HCT116 (cell line): ENCODE measurements around the gene SHC2. TPM values are rescaled to one million over a fixed set of nuclear protein-coding genes. Genes with fewer than 3 reads are reported as not detected.

Source experiments
- ATAC-seq: fragments of 200-7000 bp; cut with Tn5 transposase; 2 replicates; pipeline ENCODE4 v1.9.1; 2020; ENCODE audit warnings: mild to moderate bottlenecking, moderate library complexity
- BruUV-seq: library from RNA; stranded (reverse); fragments of 400-500 nt; replicated peaks from 2 replicates; lab custom pipeline; 2021; lab: Mats Ljungman, UMichigan
- CTCF ChIA-PET: fragments of 300-600 bp; sonication (Branson Sonifier 250); formaldehyde crosslinking; loops from one replicate; lab custom pipeline; 2021; ENCODE audit warnings: antibody characterized with exemption; lab: Charles Lee
- POLR2A ChIA-PET: fragments of 300-600, 350-600 bp; sonication (Branson Sonifier 250); formaldehyde crosslinking; loops from one replicate; lab custom pipeline; 2021; ENCODE audit warnings: antibody characterized with exemption; lab: Charles Lee
- RAD21 ChIA-PET, 2 experiments: fragments of 300-600 bp; sonication (Branson Sonifier 250); formaldehyde crosslinking; loops; one replicate each; lab custom pipeline; 2023; ENCODE audit warnings: low total read pairs in 2 of 2; ENCODE audit not compliant: uncharacterized antibody in 2 of 2, unreplicated experiment in 2 of 2, low non-redundant PET in 1 of 2; lab: Charles Lee
- DNase-seq: peaks from one replicate; pipeline ENCODE4 v3.0.0-alpha.2; 2010; ENCODE audit warnings: low read depth, low spot score
- H2AFZ ChIP-seq: fragments of 200-600 bp; shearing (Covaris generic), sonication (generic); 2 replicates; pipeline ENCODE4 v1.6.1; 2017; ENCODE audit warnings: low read depth, mixed run types, mixed read lengths, antibody characterized with exemption, low read length; ENCODE audit not compliant: poor library complexity, severe bottlenecking
- H3K27ac ChIP-seq: 2 replicates; pipeline ENCODE4 v1.5.1; 2012; ENCODE audit warnings: low read depth, low read length
- H3K27me3 ChIP-seq: fragments of 200-600 bp; sonication (generic); 2 replicates; pipeline ENCODE4 v1.6.1; 2016; ENCODE audit warnings: mixed run types, low read length, mixed read lengths; ENCODE audit not compliant: insufficient read depth
- H3K36me3 ChIP-seq, 2 experiments: fragments of 200-500 bp in 1 of 2; fragments of 200-600 bp in 1 of 2; sonication (Bioruptor generic) in 1 of 2; sonication (generic) in 1 of 2; 2 replicates each; pipeline versions ENCODE4 v1.5.1 to v1.6.1; 2014 to 2016; ENCODE audit warnings: low read length in 2 of 2, inconsistent platforms in 1 of 2, mixed read lengths in 1 of 2, mixed run types in 1 of 2; ENCODE audit not compliant: insufficient read depth in 2 of 2, control insufficient read depth in 1 of 2
- H3K4me1 ChIP-seq, 2 experiments: fragments of 200-600 bp in 1 of 2; sonication (generic) in 1 of 2; 2 replicates each; pipeline versions ENCODE4 v1.5.1 to v1.6.1; 2012 to 2017; ENCODE audit warnings: low read length in 2 of 2, inconsistent platforms in 1 of 2, mild to moderate bottlenecking in 1 of 2, mixed read lengths in 1 of 2, mixed run types in 1 of 2, moderate library complexity in 1 of 2; ENCODE audit not compliant: insufficient read depth in 2 of 2, control insufficient read depth in 1 of 2
- H3K4me2 ChIP-seq: fragments of 200-600 bp; sonication (generic); 2 replicates; pipeline ENCODE4 v1.6.1; 2017; ENCODE audit warnings: mixed run types, low read length, mixed read lengths
- H3K4me3 ChIP-seq, 2 experiments: fragments of 200-600 bp in 1 of 2; sonication (generic) in 1 of 2; replicated peaks in 1 of 2; 2 replicates each; pipeline ENCODE4 v1.5.1; 2011 to 2016; ENCODE audit warnings: low read length in 2 of 2, control low read depth in 1 of 2, low read depth in 1 of 2, mild to moderate bottlenecking in 1 of 2, mixed read lengths in 1 of 2, mixed run types in 1 of 2
- H3K79me2 ChIP-seq: fragments of 200-600 bp; sonication (generic); 2 replicates; pipeline ENCODE4 v1.6.1; 2017; ENCODE audit warnings: mild to moderate bottlenecking, mixed run types, low read length, moderate library complexity, mixed read lengths; ENCODE audit not compliant: insufficient read depth
- H3K9ac ChIP-seq: fragments of 200-600 bp; sonication (generic); 2 replicates; pipeline ENCODE4 v1.6.1; 2016; ENCODE audit warnings: low read length, mixed read lengths
- H3K9me2 ChIP-seq: fragments of 200-600 bp; sonication (generic), shearing (Covaris generic); 2 replicates; pipeline ENCODE4 v1.6.1; 2017; ENCODE audit warnings: mixed run types, mild to moderate bottlenecking, moderate library complexity; ENCODE audit not compliant: insufficient read depth
- H3K9me3 ChIP-seq, 2 experiments: fragments of 200-500 bp in 1 of 2; fragments of 200-600 bp in 1 of 2; sonication (Bioruptor generic) in 1 of 2; sonication (generic) in 1 of 2; 2 replicates each; pipeline ENCODE4 v1.6.1; 2014 to 2017; ENCODE audit warnings: low read length in 2 of 2, mixed read lengths in 2 of 2, inconsistent platforms in 1 of 2, low read depth in 1 of 2, mild to moderate bottlenecking in 1 of 2, mixed run types in 1 of 2, moderate library complexity in 1 of 2; ENCODE audit not compliant: control insufficient read depth in 1 of 2, insufficient read depth in 1 of 2
- H4K20me1 ChIP-seq: fragments of 200-600 bp; sonication (generic), shearing (Covaris generic); 2 replicates; pipeline ENCODE4 v1.6.1; 2017; ENCODE audit warnings: mixed run types, mild to moderate bottlenecking, moderate library complexity; ENCODE audit not compliant: insufficient read depth
- ATF3 ChIP-seq: IDR thresholded peaks from 2 replicates; pipeline ENCODE4 v1.6.1; 2012
- CEBPB ChIP-seq: IDR thresholded peaks from 2 replicates; pipeline ENCODE4 v1.6.1; 2012; ENCODE audit warnings: low read depth
- CTCF ChIP-seq, 3 experiments: fragments of 200-600 bp in 1 of 3; sonication (generic) in 1 of 3; IDR thresholded peaks in 2 of 3; conservative IDR thresholded peaks in 1 of 3; 2 replicates each; pipeline ENCODE4 v1.5.1; 2012 to 2017; ENCODE audit warnings: low read depth in 2 of 3, low read length in 2 of 3, antibody characterized with exemption in 1 of 3, borderline replicate concordance in 1 of 3, control low read depth in 1 of 3, mild to moderate bottlenecking in 1 of 3, mixed read lengths in 1 of 3, mixed run types in 1 of 3, moderate library complexity in 1 of 3; ENCODE audit not compliant: insufficient read depth in 1 of 3
- ELF1 ChIP-seq: IDR thresholded peaks from 2 replicates; pipeline ENCODE4 v1.6.1; 2012; ENCODE audit warnings: low read depth, borderline replicate concordance
- EZH2 ChIP-seq: fragments of 200-600 bp; sonication (generic); IDR thresholded peaks from 2 replicates; pipeline ENCODE4 v1.6.1; 2017; ENCODE audit warnings: antibody characterized with exemption, mixed run types
- FOSL1 ChIP-seq: IDR thresholded peaks from 2 replicates; pipeline ENCODE4 v1.6.1; 2012; ENCODE audit warnings: low read depth
- JUND ChIP-seq: IDR thresholded peaks from 2 replicates; pipeline ENCODE4 v1.6.1; 2012
- POLR2AphosphoS5 ChIP-seq: IDR thresholded peaks from 2 replicates; pipeline ENCODE4 v1.6.1; 2011; ENCODE audit warnings: mild to moderate bottlenecking, low read depth, low read length, moderate library complexity
- RAD21 ChIP-seq: IDR thresholded peaks from 2 replicates; pipeline ENCODE4 v1.6.1; 2012; ENCODE audit warnings: low read depth, mild to moderate bottlenecking
- SIN3A ChIP-seq: IDR thresholded peaks from 2 replicates; pipeline ENCODE4 v1.6.1; 2012; ENCODE audit warnings: low read depth
- SP1 ChIP-seq: IDR thresholded peaks from 2 replicates; pipeline ENCODE4 v1.6.1; 2012; ENCODE audit warnings: low read depth
- SRF ChIP-seq: IDR thresholded peaks from 2 replicates; pipeline ENCODE4 v1.6.1; 2012; ENCODE audit warnings: low read depth
- TCF7L2 ChIP-seq: IDR thresholded peaks from 2 replicates; pipeline ENCODE4 v1.7.0; 2011; ENCODE audit warnings: borderline replicate concordance, inconsistent platforms; ENCODE audit not compliant: insufficient read depth, insufficient read length; ENCODE audit errors: extremely low read depth
- YY1 ChIP-seq: IDR thresholded peaks from 2 replicates; pipeline ENCODE4 v1.6.1; 2011; ENCODE audit warnings: low read length, low read depth, moderate library complexity, mild to moderate bottlenecking; ENCODE audit not compliant: insufficient replicate concordance; ENCODE audit errors: extremely low read depth
- ZFX ChIP-seq: fragments of 450-650 bp; IDR thresholded peaks from 2 replicates; pipeline ENCODE4 v1.6.1; 2017
- ZNF274 ChIP-seq: fragments of 200-500 bp; sonication (Bioruptor generic); IDR thresholded peaks from 2 replicates; pipeline ENCODE4 v1.6.1; 2014; ENCODE audit warnings: mild to moderate bottlenecking, low read depth, low read length, inconsistent platforms
- intact Hi-C: fragments of 100-400 bp; cut with micrococcal nuclease; formaldehyde crosslinking; loops from 2 replicates; pipeline ENCODE4 v1.10.0; 2022
- total RNA-seq: library from RNA; stranded (reverse); gene quantifications from one replicate; pipeline ENCODE4 v1.2.1, GENCODE V29; 2021; ENCODE audit not compliant: unreplicated experiment
- TF ChIP-seq, protein P1 (sequence below): IDR thresholded peaks from 2 replicates; pipeline ENCODE4 v1.6.1; 2011; ENCODE audit warnings: mild to moderate bottlenecking, low read length, moderate library complexity; ENCODE audit not compliant: insufficient replicate concordance; ENCODE audit errors: extremely low read depth
- TF ChIP-seq, protein P2 (sequence below): IDR thresholded peaks from 2 replicates; pipeline ENCODE4 v1.6.1; 2012; ENCODE audit warnings: low read depth

Gene SHC2
- total RNA-seq, 1 experiment from 2014 or later = 2.5 TPM

GRCh38 chr19:467554-467953 lies 6.7 kb upstream of the SHC2 start:
- ATAC-seq (no peak), DNase-seq (no peak)
- Histone ChIP-seq H3K36me3 (no peaks in the 10 kb centered on the region), H3K9me2 (no peaks in the 10 kb centered on the region), H3K4me1 (peaks cover 0 to 4% of the 10 kb centered on the region in 2 experiments; a peak in 2 of 4 replicates), H3K9me3 (no peaks in the 10 kb centered on the region), H3K4me2 (no peak overlapping the region), H2AFZ (no peak overlapping the region), H3K4me3 (no peak overlapping the region), H3K9ac (no peak overlapping the region), H3K27ac (no peak overlapping the region), H4K20me1 (no peaks in the 10 kb centered on the region), H3K27me3 (no peaks in the 10 kb centered on the region), H3K79me2 (no peaks in the 10 kb centered on the region)
- ChIA-PET POLR2A (no interaction called here), CTCF (no interaction called here), RAD21 (no interaction called here)
- TF ChIP-seq ZNF274 (no peak), SIN3A (no peak), CEBPB (no peak), ZFX (no peak), YY1 (no peak), TCF7L2 (no peak), CTCF (IDR thresholded peaks at IDR 0.05 in 2 of 3, conservative IDR thresholded peaks at IDR 0.05 in 1 of 3; ENCODE audit: borderline replicate concordance in 1 of 3, insufficient read depth in 1 of 3, low read depth in 2 of 3, low read length in 2 of 3) (no peak), FOSL1 (no peak), SRF (no peak), POLR2AphosphoS5 (no peak), ATF3 (no peak), RAD21 (no peak), ELF1 (no peak), SP1 (no peak), JUND (no peak), EZH2 (no peak)
- TF ChIP-seq, protein P1, sequence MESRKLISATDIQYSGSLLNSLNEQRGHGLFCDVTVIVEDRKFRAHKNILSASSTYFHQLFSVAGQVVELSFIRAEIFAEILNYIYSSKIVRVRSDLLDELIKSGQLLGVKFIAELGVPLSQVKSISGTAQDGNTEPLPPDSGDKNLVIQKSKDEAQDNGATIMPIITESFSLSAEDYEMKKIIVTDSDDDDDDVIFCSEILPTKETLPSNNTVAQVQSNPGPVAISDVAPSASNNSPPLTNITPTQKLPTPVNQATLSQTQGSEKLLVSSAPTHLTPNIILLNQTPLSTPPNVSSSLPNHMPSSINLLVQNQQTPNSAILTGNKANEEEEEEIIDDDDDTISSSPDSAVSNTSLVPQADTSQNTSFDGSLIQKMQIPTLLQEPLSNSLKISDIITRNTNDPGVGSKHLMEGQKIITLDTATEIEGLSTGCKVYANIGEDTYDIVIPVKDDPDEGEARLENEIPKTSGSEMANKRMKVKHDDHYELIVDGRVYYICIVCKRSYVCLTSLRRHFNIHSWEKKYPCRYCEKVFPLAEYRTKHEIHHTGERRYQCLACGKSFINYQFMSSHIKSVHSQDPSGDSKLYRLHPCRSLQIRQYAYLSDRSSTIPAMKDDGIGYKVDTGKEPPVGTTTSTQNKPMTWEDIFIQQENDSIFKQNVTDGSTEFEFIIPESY = no peak
- TF ChIP-seq, protein P2, sequence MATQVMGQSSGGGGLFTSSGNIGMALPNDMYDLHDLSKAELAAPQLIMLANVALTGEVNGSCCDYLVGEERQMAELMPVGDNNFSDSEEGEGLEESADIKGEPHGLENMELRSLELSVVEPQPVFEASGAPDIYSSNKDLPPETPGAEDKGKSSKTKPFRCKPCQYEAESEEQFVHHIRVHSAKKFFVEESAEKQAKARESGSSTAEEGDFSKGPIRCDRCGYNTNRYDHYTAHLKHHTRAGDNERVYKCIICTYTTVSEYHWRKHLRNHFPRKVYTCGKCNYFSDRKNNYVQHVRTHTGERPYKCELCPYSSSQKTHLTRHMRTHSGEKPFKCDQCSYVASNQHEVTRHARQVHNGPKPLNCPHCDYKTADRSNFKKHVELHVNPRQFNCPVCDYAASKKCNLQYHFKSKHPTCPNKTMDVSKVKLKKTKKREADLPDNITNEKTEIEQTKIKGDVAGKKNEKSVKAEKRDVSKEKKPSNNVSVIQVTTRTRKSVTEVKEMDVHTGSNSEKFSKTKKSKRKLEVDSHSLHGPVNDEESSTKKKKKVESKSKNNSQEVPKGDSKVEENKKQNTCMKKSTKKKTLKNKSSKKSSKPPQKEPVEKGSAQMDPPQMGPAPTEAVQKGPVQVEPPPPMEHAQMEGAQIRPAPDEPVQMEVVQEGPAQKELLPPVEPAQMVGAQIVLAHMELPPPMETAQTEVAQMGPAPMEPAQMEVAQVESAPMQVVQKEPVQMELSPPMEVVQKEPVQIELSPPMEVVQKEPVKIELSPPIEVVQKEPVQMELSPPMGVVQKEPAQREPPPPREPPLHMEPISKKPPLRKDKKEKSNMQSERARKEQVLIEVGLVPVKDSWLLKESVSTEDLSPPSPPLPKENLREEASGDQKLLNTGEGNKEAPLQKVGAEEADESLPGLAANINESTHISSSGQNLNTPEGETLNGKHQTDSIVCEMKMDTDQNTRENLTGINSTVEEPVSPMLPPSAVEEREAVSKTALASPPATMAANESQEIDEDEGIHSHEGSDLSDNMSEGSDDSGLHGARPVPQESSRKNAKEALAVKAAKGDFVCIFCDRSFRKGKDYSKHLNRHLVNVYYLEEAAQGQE = no peak
- intact Hi-C loops = no loop called here
- no TSS peak for BruUV-seq
